Activated CD4-positive, alpha-beta T cell treated with anti-CD3 and anti-CD28 coated beads, Interleukin-2, amount 10 ng/mL, durations not matched to agents 24 days and 14 days (primary cell): ENCODE results near the gene CCNJL. TPM values are rescaled to one million over a fixed set of nuclear protein-coding genes. Genes with fewer than 3 reads are reported as not detected.
"Not testable (repeated sequence)": the region's sequence is repeated elsewhere in the genome, so short reads cannot be mapped to it uniquely, and the experiment has no call there.

Source experiments
- DNase-seq: peaks from one replicate; pipeline ENCODE4 v3.0.0; 2022
- H3K27ac Mint-ChIP-seq: one replicate; pipeline ENCODE4 v1.8.0; 2022; ENCODE audit warnings: mild to moderate bottlenecking, mixed read lengths
- H3K27me3 Mint-ChIP-seq: one replicate; pipeline ENCODE4 v1.8.0; 2022; ENCODE audit warnings: mixed read lengths
- H3K36me3 Mint-ChIP-seq: one replicate; pipeline ENCODE4 v1.8.0; 2022; ENCODE audit warnings: low read depth, mild to moderate bottlenecking, mixed read lengths
- H3K4me1 Mint-ChIP-seq: one replicate; pipeline ENCODE4 v1.8.0; 2021; ENCODE audit warnings: mixed read lengths
- H3K4me3 Mint-ChIP-seq: one replicate; pipeline ENCODE4 v1.8.0; 2022; ENCODE audit warnings: mild to moderate bottlenecking, moderate library complexity, mixed read lengths
- H3K9me3 Mint-ChIP-seq: one replicate; pipeline ENCODE4 v1.8.0; 2021; ENCODE audit warnings: mixed read lengths
- intact Hi-C: fragments of 100-400 bp; cut with micrococcal nuclease; formaldehyde crosslinking; loops from one replicate; pipeline ENCODE4 v1.15.1; 2023
- total RNA-seq: library from RNA; stranded (reverse); gene quantifications from 2 replicates; pipeline ENCODE4 v1.2.3, GENCODE V29; 2022

Gene CCNJL
- total RNA-seq, 1 donor from 2014 or later: not detected

- DNase-seq: no peak
- Mint-ChIP-seq H3K9me3 (no peaks in the 10 kb centered on the region), H3K27ac (no peak overlapping the region), H3K4me1 (no peaks in the 10 kb centered on the region), H3K4me3 (no peak overlapping the region), H3K36me3 (no peaks in the 10 kb centered on the region), H3K27me3 (no peaks in the 10 kb centered on the region)
- intact Hi-C loops: no loop called here
Observed at GRCh38 chr5:160253441-160253840, 58.9 kb downstream of the CCNJL start.

GRCh38 chr5:160252916-160253315, 59.4 kb downstream of the CCNJL start:
- Mint-ChIP-seq H3K36me3 (no peaks in the 10 kb centered on the region), H3K4me1 (no peaks in the 10 kb centered on the region), H3K9me3 (no peaks in the 10 kb centered on the region), H3K27ac (no peak overlapping the region), H3K4me3 (no peak overlapping the region), H3K27me3 (no peaks in the 10 kb centered on the region)
- intact Hi-C loops: no loop called here
- DNase-seq: no peak

- Mint-ChIP-seq H3K4me1 (no peaks in the 10 kb centered on the region), H3K27me3 (no peaks in the 10 kb centered on the region), H3K27ac (no peak overlapping the region), H3K4me3 (no peak overlapping the region), H3K9me3 (no peaks in the 10 kb centered on the region), H3K36me3 (no peaks in the 10 kb centered on the region)
- DNase-seq: no peak
- intact Hi-C loops: no loop called here
Observed at GRCh38 chr5:160251406-160252155, 60.8 kb downstream of the CCNJL start.

GRCh38 chr5:160250826-160251225, 61.5 kb downstream of the CCNJL start:
- H3K4me3 Mint-ChIP-seq: no peak overlapping the region
- H3K9me3 Mint-ChIP-seq: no peaks in the 10 kb centered on the region
- H3K36me3 Mint-ChIP-seq: no peaks in the 10 kb centered on the region
- no peak overlapping the region for H3K27ac Mint-ChIP-seq
- DNase-seq: no peak
- intact Hi-C loops: no loop called here
- no peaks in the 10 kb centered on the region for H3K27me3 Mint-ChIP-seq
- no peaks in the 10 kb centered on the region for H3K4me1 Mint-ChIP-seq

- Mint-ChIP-seq H3K4me1 (no peaks in the 10 kb centered on the region), H3K27ac (no peak overlapping the region), H3K36me3 (no peaks in the 10 kb centered on the region), H3K4me3 (no peak overlapping the region), H3K9me3 (no peaks in the 10 kb centered on the region), H3K27me3 (no peaks in the 10 kb centered on the region)
- intact Hi-C loops: no loop called here
- no peak for DNase-seq
Observed at GRCh38 chr5:160250226-160250625, 62.1 kb downstream of the CCNJL start.

- H3K36me3 Mint-ChIP-seq, intact Hi-C loops: not testable (repeated sequence)
Observed at GRCh38 chr5:160249570-160249969, 62.8 kb downstream of the CCNJL start.

GRCh38 chr5:160245506-160246086, 66.8 kb downstream of the CCNJL start:
- intact Hi-C loops: no loop called here
- no peak overlapping the region for H3K4me3 Mint-ChIP-seq
- DNase-seq: no peak
- H3K27ac Mint-ChIP-seq: no peak overlapping the region
- H3K27me3 Mint-ChIP-seq: no peaks in the 10 kb centered on the region
- H3K9me3 Mint-ChIP-seq: no peaks in the 10 kb centered on the region
- no peaks in the 10 kb centered on the region for H3K4me1 Mint-ChIP-seq
- H3K36me3 Mint-ChIP-seq: no peaks in the 10 kb centered on the region

More at GRCh38 chr5:160249570-160249969, 62.8 kb downstream of the CCNJL start:
- DNase-seq, H3K27me3 Mint-ChIP-seq, H3K27ac Mint-ChIP-seq, H3K4me1 Mint-ChIP-seq, H3K4me3 Mint-ChIP-seq, H3K9me3 Mint-ChIP-seq: not testable (repeated sequence)

GRCh38 chr5:160242145-160242544, 70.2 kb downstream of the CCNJL start:
- DNase-seq: no peak
- H3K27me3 Mint-ChIP-seq: no peaks in the 10 kb centered on the region
- intact Hi-C loops: no loop called here
- H3K27ac Mint-ChIP-seq: no peak overlapping the region
- no peaks in the 10 kb centered on the region for H3K4me1 Mint-ChIP-seq
- H3K4me3 Mint-ChIP-seq: no peak overlapping the region
- H3K9me3 Mint-ChIP-seq: no peaks in the 10 kb centered on the region
- H3K36me3 Mint-ChIP-seq: no peaks in the 10 kb centered on the region

- H3K4me1 Mint-ChIP-seq: no peaks in the 10 kb centered on the region
- no peaks in the 10 kb centered on the region for H3K9me3 Mint-ChIP-seq
- intact Hi-C loops: no loop called here
Observed at GRCh38 chr5:160240350-160240749, 72.0 kb downstream of the CCNJL start.

GRCh38 chr5:160237571-160238093, 74.7 kb downstream of the CCNJL start:
- H3K27me3 Mint-ChIP-seq: no peaks in the 10 kb centered on the region

More at GRCh38 chr5:160240350-160240749, 72.0 kb downstream of the CCNJL start:
- no peak for DNase-seq
- H3K36me3 Mint-ChIP-seq: no peaks in the 10 kb centered on the region
- no peaks in the 10 kb centered on the region for H3K27me3 Mint-ChIP-seq
- no peak overlapping the region for H3K27ac Mint-ChIP-seq
- H3K4me3 Mint-ChIP-seq: no peak overlapping the region

GRCh38 chr5:160235731-160236130, 76.6 kb downstream of the CCNJL start:
- intact Hi-C loops: no loop called here
- H3K4me3 Mint-ChIP-seq: no peak overlapping the region

More at GRCh38 chr5:160237571-160238093, 74.7 kb downstream of the CCNJL start:
- no peaks in the 10 kb centered on the region for H3K36me3 Mint-ChIP-seq
- H3K27ac Mint-ChIP-seq: no peak overlapping the region
- no peaks in the 10 kb centered on the region for H3K9me3 Mint-ChIP-seq
- intact Hi-C loops: no loop called here
- no peak overlapping the region for H3K4me3 Mint-ChIP-seq
- DNase-seq: no peak
- no peaks in the 10 kb centered on the region for H3K4me1 Mint-ChIP-seq

GRCh38 chr5:160233215-160233614, 79.1 kb downstream of the CCNJL start:
- no peak overlapping the region for H3K4me3 Mint-ChIP-seq
- no peaks in the 10 kb centered on the region for H3K9me3 Mint-ChIP-seq
- intact Hi-C loops: no loop called here
- no peaks in the 10 kb centered on the region for H3K4me1 Mint-ChIP-seq
- H3K27me3 Mint-ChIP-seq: no peaks in the 10 kb centered on the region
- no peaks in the 10 kb centered on the region for H3K36me3 Mint-ChIP-seq
- H3K27ac Mint-ChIP-seq: no peak overlapping the region
- no peak for DNase-seq

More at GRCh38 chr5:160235731-160236130, 76.6 kb downstream of the CCNJL start:
- H3K27ac Mint-ChIP-seq: no peak overlapping the region
- no peaks in the 10 kb centered on the region for H3K4me1 Mint-ChIP-seq
- H3K9me3 Mint-ChIP-seq: no peaks in the 10 kb centered on the region
- no peaks in the 10 kb centered on the region for H3K36me3 Mint-ChIP-seq
- no peaks in the 10 kb centered on the region for H3K27me3 Mint-ChIP-seq
- DNase-seq: no peak

GRCh38 chr5:160231783-160232342, 80.5 kb downstream of the CCNJL start:
- Mint-ChIP-seq H3K27ac (no peak overlapping the region), H3K4me3 (no peak overlapping the region), H3K27me3 (no peaks in the 10 kb centered on the region), H3K4me1 (no peaks in the 10 kb centered on the region), H3K36me3 (no peaks in the 10 kb centered on the region), H3K9me3 (no peaks in the 10 kb centered on the region)
- intact Hi-C loops: no loop called here
- DNase-seq: no peak
